HUDEP-2 (cell line): ENCODE measurements around the gene AMOT.

ENCODE experiments used
- DNase-seq, 76 experiments: peaks; one replicate each; lab custom pipeline; 2025; ENCODE audit not compliant: unreplicated experiment in 76 of 76; lab: John Stamatoyannopoulos, UW

The AMOT gene

GRCh38 chrX:112753116-112753515 lies 87.5 kb downstream of the AMOT start:
- DNase-seq: no peak

- no peak for DNase-seq
These were observed 89.6 kb downstream of the AMOT start for GRCh38 chrX:112751076-112751475.

- no peak for DNase-seq
These were observed 93.6 kb downstream of the AMOT start for GRCh38 chrX:112746812-112747595.

- DNase-seq: no peak
These were observed 102.1 kb downstream of the AMOT start for GRCh38 chrX:112738347-112739033.

- no peak for DNase-seq
These were observed 104.3 kb downstream of the AMOT start for GRCh38 chrX:112736310-112736709.

GRCh38 chrX:112735147-112735546 lies 105.5 kb downstream of the AMOT start:
- DNase-seq: no peak

GRCh38 chrX:112734290-112734689 lies 106.3 kb downstream of the AMOT start:
- no peak for DNase-seq

- DNase-seq: no peak
These were observed 108.8 kb downstream of the AMOT start for GRCh38 chrX:112731793-112732192.
